Activated gamma-delta T cell (primary cell): Measurements from ENCODE around the gene NOL12.

Source experiments
- DNase-seq: peaks from one replicate; lab custom pipeline; 2025; lab: John Stamatoyannopoulos, UW

Gene NOL12

GRCh38 chr22:37659066-37659896 is 26.9 kb upstream of the NOL12 start:
- DNase-seq, result no peak

- DNase-seq, result no peak
These were observed 26.0 kb upstream of the NOL12 start for GRCh38 chr22:37659897-37660708.

GRCh38 chr22:37660709-37661045 is 25.5 kb upstream of the NOL12 start:
- no peak for DNase-seq

GRCh38 chr22:37661160-37661924 is 24.8 kb upstream of the NOL12 start:
- no peak for DNase-seq

GRCh38 chr22:37662039-37662438 is 24.1 kb upstream of the NOL12 start:
- DNase-seq, result no peak

GRCh38 chr22:37663521-37664140 is 22.5 kb upstream of the NOL12 start:
- DNase-seq, result no peak

- DNase-seq, result no peak
These were observed 21.7 kb upstream of the NOL12 start for GRCh38 chr22:37664249-37665101.

GRCh38 chr22:37665487-37665886 is 20.7 kb upstream of the NOL12 start:
- no peak for DNase-seq

GRCh38 chr22:37669586-37669985 is 16.6 kb upstream of the NOL12 start:
- DNase-seq, result no peak

- no peak for DNase-seq
These were observed 13.8 kb upstream of the NOL12 start for GRCh38 chr22:37672206-37672919.

- DNase-seq, result no peak
These were observed 13.2 kb upstream of the NOL12 start for GRCh38 chr22:37672920-37673455.

- DNase-seq, result no peak
These were observed 11.9 kb upstream of the NOL12 start for GRCh38 chr22:37674248-37674647.

- DNase-seq, result peak; percentile 50
These were observed 10.9 kb upstream of the NOL12 start, which contains the start of gene LGALS1 for GRCh38 chr22:37674951-37675929. LGALS1 (plus strand) TSS chr22:37675636; CDS start chr22:37675703, 67 bp downstream.

- DNase-seq, result peak; percentile 26
These were observed 10.0 kb upstream of the NOL12 start for GRCh38 chr22:37675930-37676735.

GRCh38 chr22:37676736-37677492 is 9.2 kb upstream of the NOL12 start:
- peak; percentile 86 for DNase-seq

GRCh38 chr22:37677493-37677974 is 8.6 kb upstream of the NOL12 start:
- DNase-seq, result no peak

GRCh38 chr22:37678372-37678771 is 7.8 kb upstream of the NOL12 start:
- DNase-seq, result no peak
